ENCODE data around the gene C6orf62.
"Not testable (repeated sequence)": the region's sequence is repeated elsewhere in the genome, so short reads cannot be mapped to it uniquely, and the experiment has no call there.

C6orf62 gene

DNA sequence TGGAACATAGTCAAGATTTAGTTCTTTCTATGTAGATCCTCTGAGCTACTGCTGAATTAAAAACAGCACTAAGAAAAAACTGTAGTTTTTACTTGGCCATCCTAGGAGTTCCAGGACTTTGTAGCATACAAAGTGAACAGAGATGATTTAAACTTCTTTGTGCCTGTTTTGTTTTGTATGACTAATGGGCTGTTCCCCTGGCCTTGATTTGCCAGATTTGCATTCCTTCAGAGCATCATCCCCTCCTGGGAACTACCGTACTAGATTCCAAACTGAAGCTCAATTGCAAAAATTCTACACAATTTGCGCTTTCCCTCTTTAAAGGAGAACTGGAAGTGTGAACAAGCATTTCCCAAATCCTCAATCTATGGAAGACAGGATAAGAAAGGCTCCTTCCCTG lies 29.0 kb downstream of the C6orf62 start:
- TF ChIP-seq, protein P1, sequence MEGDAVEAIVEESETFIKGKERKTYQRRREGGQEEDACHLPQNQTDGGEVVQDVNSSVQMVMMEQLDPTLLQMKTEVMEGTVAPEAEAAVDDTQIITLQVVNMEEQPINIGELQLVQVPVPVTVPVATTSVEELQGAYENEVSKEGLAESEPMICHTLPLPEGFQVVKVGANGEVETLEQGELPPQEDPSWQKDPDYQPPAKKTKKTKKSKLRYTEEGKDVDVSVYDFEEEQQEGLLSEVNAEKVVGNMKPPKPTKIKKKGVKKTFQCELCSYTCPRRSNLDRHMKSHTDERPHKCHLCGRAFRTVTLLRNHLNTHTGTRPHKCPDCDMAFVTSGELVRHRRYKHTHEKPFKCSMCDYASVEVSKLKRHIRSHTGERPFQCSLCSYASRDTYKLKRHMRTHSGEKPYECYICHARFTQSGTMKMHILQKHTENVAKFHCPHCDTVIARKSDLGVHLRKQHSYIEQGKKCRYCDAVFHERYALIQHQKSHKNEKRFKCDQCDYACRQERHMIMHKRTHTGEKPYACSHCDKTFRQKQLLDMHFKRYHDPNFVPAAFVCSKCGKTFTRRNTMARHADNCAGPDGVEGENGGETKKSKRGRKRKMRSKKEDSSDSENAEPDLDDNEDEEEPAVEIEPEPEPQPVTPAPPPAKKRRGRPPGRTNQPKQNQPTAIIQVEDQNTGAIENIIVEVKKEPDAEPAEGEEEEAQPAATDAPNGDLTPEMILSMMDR (conservative IDR thresholded peaks at IDR 0.05; ENCODE audit: low read depth, low read length), result no peak

GRCh38 chr6:24686946-24687345 lies 32.0 kb downstream of the C6orf62 start:
- H3K4me3 ChIP-seq (ENCODE audit: low read length), result no peak overlapping the region
- DNase-seq (ENCODE audit: low read depth), result no peak
- TF ChIP-seq, protein P1 (conservative IDR thresholded peaks at IDR 0.05; ENCODE audit: low read depth, low read length), result no peak

More for the DNA sequence above, 29.0 kb downstream of the C6orf62 start:
- H3K4me3 ChIP-seq (ENCODE audit: low read length), result no peak overlapping the region
- DNase-seq (ENCODE audit: low read depth), result no peak

GRCh38 chr6:24686408-24686807 lies 32.5 kb downstream of the C6orf62 start:
- DNase-seq (ENCODE audit: low read depth), result no peak
- TF ChIP-seq, protein P1 (conservative IDR thresholded peaks at IDR 0.05; ENCODE audit: low read depth, low read length), result no peak

GRCh38 chr6:24683297-24684296 lies 35.4 kb downstream of the C6orf62 start:
- no peak overlapping the region for H3K4me3 ChIP-seq (ENCODE audit: low read length)
- DNase-seq (ENCODE audit: low read depth), result no peak
- TF ChIP-seq, protein P1 (conservative IDR thresholded peaks at IDR 0.05; ENCODE audit: low read depth, low read length), result no peak

More at GRCh38 chr6:24686408-24686807, 32.5 kb downstream of the C6orf62 start:
- H3K4me3 ChIP-seq (ENCODE audit: low read length), result no peak overlapping the region

- no peak for DNase-seq (ENCODE audit: low read depth)
- TF ChIP-seq, protein P1 (conservative IDR thresholded peaks at IDR 0.05; ENCODE audit: low read depth, low read length), result no peak
- no peak overlapping the region for H3K4me3 ChIP-seq (ENCODE audit: low read length)
Observed at GRCh38 chr6:24680582-24680981, 38.4 kb downstream of the C6orf62 start.

- not testable (repeated sequence) for H3K4me3 ChIP-seq (ENCODE audit: low read length); DNase-seq (ENCODE audit: low read depth)
Observed at GRCh38 chr6:24678792-24679352, 40.1 kb downstream of the C6orf62 start.

DNA sequence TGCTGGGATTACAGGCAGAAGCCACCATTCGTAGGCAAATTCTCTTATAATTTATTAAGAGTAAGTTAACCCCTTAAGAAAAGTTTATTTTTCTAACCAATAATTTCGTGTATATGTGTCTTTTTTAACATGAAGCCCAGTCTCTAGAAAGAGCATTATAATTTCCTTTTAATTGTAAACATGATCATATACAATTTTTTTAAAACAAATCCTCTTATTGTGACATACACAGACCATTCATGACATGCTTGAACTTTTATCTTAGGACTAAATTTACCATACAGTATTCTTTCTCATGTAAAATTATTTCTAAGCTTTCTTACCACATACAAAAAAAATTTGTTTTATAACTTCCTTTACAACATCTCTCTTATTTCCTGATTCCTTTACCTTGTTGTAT lies 45.3 kb downstream of the C6orf62 start:
- no peak for DNase-seq (ENCODE audit: low read depth)
- H3K4me3 ChIP-seq (ENCODE audit: low read length), result no peak overlapping the region
- TF ChIP-seq, protein P1 (conservative IDR thresholded peaks at IDR 0.05; ENCODE audit: low read depth, low read length), result no peak

Data from retinal pigment epithelial cell (primary cell).